Measurements from ENCODE around the gene MATK.

The MATK gene

GRCh38 chr19:3776479-3777040 is 9.6 kb downstream of the MATK start:
- TF ChIP-seq TARDBP (IDR thresholded peaks at IDR 0.05) (peak; percentile 2), ELF4 (IDR thresholded peaks at IDR 0.05) (no peak), L3MBTL2 (conservative IDR thresholded peaks at IDR 0.05) (no peak)
- ChIA-PET CTCF (no interaction called here), POLR2A (interaction anchor here (0.7 kb wide), 1 partner anchor 14 kb away, joined by 3 read pairs; the partner anchor contains the start of gene MRPL54)
- no peak for DNase-seq (ENCODE audit: extremely low spot score)

DNA sequence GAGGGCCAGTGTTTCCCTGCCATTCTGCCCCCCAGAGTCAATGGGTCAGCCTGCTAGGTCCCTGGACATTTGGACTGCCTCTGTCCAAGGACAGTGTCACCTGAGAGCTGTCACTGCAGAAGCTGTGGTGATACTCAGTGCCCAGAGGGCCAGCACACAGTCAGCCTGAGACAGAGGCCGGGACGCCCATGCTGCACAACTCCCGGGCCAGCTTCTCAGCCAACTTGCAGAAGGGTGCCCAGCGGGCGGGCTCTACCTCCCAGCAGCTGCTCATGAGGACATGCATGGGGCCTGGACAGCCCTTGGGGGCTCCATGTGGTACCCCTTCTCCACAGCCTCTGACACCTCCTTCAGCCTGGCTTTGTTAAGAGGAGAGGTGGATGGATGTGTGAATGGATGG is 10.3 kb downstream of the MATK start:
- no peak for DNase-seq (ENCODE audit: extremely low spot score)
- TF ChIP-seq HDGF (IDR thresholded peaks at IDR 0.05; ENCODE audit: borderline replicate concordance) (no peak), ELF4 (IDR thresholded peaks at IDR 0.05) (no peak), LEF1 (IDR thresholded peaks at IDR 0.05; ENCODE audit: borderline replicate concordance) (no peak), SUZ12 (IDR thresholded peaks at IDR 0.05) (no peak), PKNOX1 (IDR thresholded peaks at IDR 0.05) (no peak), L3MBTL2 (conservative IDR thresholded peaks at IDR 0.05) (no peak), ARNT (IDR thresholded peaks at IDR 0.05) (no peak), ZNF384 (IDR thresholded peaks at IDR 0.05) (no peak), CTBP1 (IDR thresholded peaks at IDR 0.05; ENCODE audit: borderline replicate concordance) (no peak), BHLHE40 (IDR thresholded peaks at IDR 0.05; ENCODE audit: borderline replicate concordance) (no peak), FOXM1 (IDR thresholded peaks at IDR 0.05; ENCODE audit: borderline replicate concordance) (no peak), TARDBP (IDR thresholded peaks at IDR 0.05) (no peak)
- ChIA-PET CTCF (interaction anchor here (0.6 kb wide), 1 partner anchor 492 kb away, joined by 5 read pairs; no protein-coding TSS in a partner anchor), POLR2A (interaction anchor here (0.7 to 1.5 kb wide), 2 partner anchors 13 kb away, joined by 3 to 18 read pairs; partner anchors contain the start of gene MRPL54)

DNA sequence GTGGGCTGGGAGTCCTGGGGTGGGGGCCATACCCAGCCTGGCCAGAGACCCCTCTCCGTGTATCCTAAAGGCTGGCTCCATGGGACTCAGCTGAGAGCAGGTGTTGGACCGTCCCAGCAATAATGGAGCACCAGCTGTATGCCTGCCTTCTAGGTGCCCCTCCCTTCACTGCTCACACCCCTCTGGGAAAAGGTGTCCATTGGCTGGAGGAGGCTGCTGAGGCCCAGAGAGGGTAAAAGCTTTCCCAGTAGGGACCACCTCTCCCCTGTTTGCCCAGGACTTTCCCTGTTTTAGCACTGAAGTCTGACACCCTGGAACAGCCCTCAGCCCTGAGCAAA is 10.8 kb downstream of the MATK start:
- no peak for DNase-seq (ENCODE audit: extremely low spot score)
- ChIA-PET CTCF (interaction anchor here (0.6 kb wide), 1 partner anchor 492 kb away, joined by 5 read pairs; no protein-coding TSS in a partner anchor), POLR2A (interaction anchor here (1.5 kb wide), 1 partner anchor 13 kb away, joined by 18 read pairs; the partner anchor contains the start of gene MRPL54)
- TF ChIP-seq HDGF (IDR thresholded peaks at IDR 0.05; ENCODE audit: borderline replicate concordance) (no peak), ELF4 (IDR thresholded peaks at IDR 0.05) (no peak)

GRCh38 chr19:3774621-3775373 is 11.4 kb downstream of the MATK start:
- ChIA-PET POLR2A (interaction anchor here (1.5 kb wide), 1 partner anchor 12 kb away, joined by 18 read pairs; the partner anchor contains the start of gene MRPL54), CTCF (no interaction called here)
- TF ChIP-seq ELF4 (IDR thresholded peaks at IDR 0.05) (no peak), HDGF (IDR thresholded peaks at IDR 0.05; ENCODE audit: borderline replicate concordance) (no peak), L3MBTL2 (conservative IDR thresholded peaks at IDR 0.05) (no peak), FOXK2 (IDR thresholded peaks at IDR 0.05) (no peak), FOXM1 (IDR thresholded peaks at IDR 0.05; ENCODE audit: borderline replicate concordance) (no peak), BHLHE40 (IDR thresholded peaks at IDR 0.05; ENCODE audit: borderline replicate concordance) (no peak), SP1 (IDR thresholded peaks at IDR 0.05) (no peak), SUZ12 (IDR thresholded peaks at IDR 0.05) (no peak), TARDBP (IDR thresholded peaks at IDR 0.05) (no peak)
- no peak for DNase-seq (ENCODE audit: extremely low spot score)

GRCh38 chr19:3773814-3774515 is 12.2 kb downstream of the MATK start:
- DNase-seq (ENCODE audit: extremely low spot score), result no peak
- CTCF ChIA-PET, result no interaction called here
- TF ChIP-seq L3MBTL2 (conservative IDR thresholded peaks at IDR 0.05), result no peak
- TF ChIP-seq TARDBP (IDR thresholded peaks at IDR 0.05), result no peak
- no peak for TF ChIP-seq HDGF (IDR thresholded peaks at IDR 0.05; ENCODE audit: borderline replicate concordance)
- no peak for TF ChIP-seq ARNT (IDR thresholded peaks at IDR 0.05)
- TF ChIP-seq NFRKB (IDR thresholded peaks at IDR 0.05), result no peak
- TF ChIP-seq ZNF384 (IDR thresholded peaks at IDR 0.05), result no peak
- no peak for TF ChIP-seq ELF4 (IDR thresholded peaks at IDR 0.05)
- no peak for TF ChIP-seq FOXK2 (IDR thresholded peaks at IDR 0.05)
- no peak for TF ChIP-seq CTBP1 (IDR thresholded peaks at IDR 0.05; ENCODE audit: borderline replicate concordance)
- no peak for TF ChIP-seq LEF1 (IDR thresholded peaks at IDR 0.05; ENCODE audit: borderline replicate concordance)
- no peak for TF ChIP-seq SUZ12 (IDR thresholded peaks at IDR 0.05)
- TF ChIP-seq FOXA1 (IDR thresholded peaks at IDR 0.05), result no peak
- no peak for TF ChIP-seq PKNOX1 (IDR thresholded peaks at IDR 0.05)
- POLR2A ChIA-PET, result interaction anchor here (1.5 kb wide), 1 partner anchor 11 kb away, joined by 18 read pairs; the partner anchor contains the start of gene MRPL54

- POLR2A ChIA-PET, result interaction anchor here (1.3 to 1.6 kb wide), 2 partner anchors 9 kb away, joined by 8 to 27 read pairs; partner anchors contain the start of gene MRPL54
Measured at GRCh38 chr19:3771906-3772455, 14.2 kb downstream of the MATK start, which contains the start of gene RAX2. Gene RAX2, minus strand, starts transcription at chr19:3772228. Its CDS starts 486 bp downstream, at chr19:3771742.

More at GRCh38 chr19:3771906-3772455, 14.2 kb downstream of the MATK start, which contains the start of gene RAX2:
- TF ChIP-seq CTBP1 (IDR thresholded peaks at IDR 0.05; ENCODE audit: borderline replicate concordance) (no peak), SUZ12 (IDR thresholded peaks at IDR 0.05) (no peak), FOXA1 (IDR thresholded peaks at IDR 0.05) (no peak), ZNF384 (IDR thresholded peaks at IDR 0.05) (no peak), L3MBTL2 (conservative IDR thresholded peaks at IDR 0.05) (no peak), LEF1 (IDR thresholded peaks at IDR 0.05; ENCODE audit: borderline replicate concordance) (no peak), FOXK2 (IDR thresholded peaks at IDR 0.05) (no peak), TARDBP (IDR thresholded peaks at IDR 0.05) (no peak), FOXM1 (IDR thresholded peaks at IDR 0.05; ENCODE audit: borderline replicate concordance) (no peak), ELF4 (IDR thresholded peaks at IDR 0.05) (no peak), PKNOX1 (IDR thresholded peaks at IDR 0.05) (no peak), NFRKB (IDR thresholded peaks at IDR 0.05) (no peak)
- DNase-seq (ENCODE audit: extremely low spot score), result no peak
- CTCF ChIA-PET, result no interaction called here
